Ascending aorta (tissue), 2 donors: ENCODE measurements around the gene AOC3. TPM values are rescaled to one million over a fixed set of nuclear protein-coding genes. Genes with fewer than 3 reads are reported as not detected.

Experiments used
- DNase-seq, 2 donors: peaks; one replicate each; pipeline ENCODE4 v3.0.0-alpha.2; 2019; ENCODE audit warnings: low spot score in 2 of 2
- H3K27ac ChIP-seq, 2 donors: fragments of 200-600 bp; sonication (generic); one replicate each; pipeline ENCODE4 v1.5.1; 2016 to 2017; ENCODE audit warnings: mild to moderate bottlenecking in 1 of 2
- H3K27me3 ChIP-seq: fragments of 200-600 bp; sonication (generic); one replicate; pipeline ENCODE4 v1.5.1; 2017
- H3K36me3 ChIP-seq, 2 donors: fragments of 200-600 bp; sonication (generic); one replicate each; pipeline ENCODE4 v1.5.1; 2016
- H3K4me1 ChIP-seq, 2 donors: fragments of 200-600 bp; sonication (generic); one replicate each; pipeline ENCODE4 v1.5.1; 2016 to 2017; ENCODE audit warnings: mild to moderate bottlenecking in 1 of 2
- H3K4me3 ChIP-seq, 2 donors: fragments of 200-600 bp; sonication (generic); one replicate each; pipeline ENCODE4 v1.5.1; 2016 to 2017; ENCODE audit warnings: mild to moderate bottlenecking in 1 of 2
- H3K9me3 ChIP-seq, 2 donors: fragments of 200-600 bp; sonication (generic); one replicate each; pipeline ENCODE4 v1.5.1; 2016
- intact Hi-C: fragments of 100-400 bp; cut with DNase I; formaldehyde crosslinking; loops from one replicate; pipeline ENCODE4 v1.15.1; 2023
- total RNA-seq: library from RNA; depleted of rRNA; stranded (reverse); fragments of >200 nt; gene quantifications from one replicate; pipeline ENCODE4 v1.1.0, GENCODE V29; 2016
- TF ChIP-seq, protein P1 (sequence below), 3 experiments: fragments of 200-600 bp in 2 of 3; fragments of 450-650 bp in 1 of 3; sonication (generic) in 2 of 3; IDR thresholded peaks; one replicate each; pipeline ENCODE4 v1.5.1; 2016 to 2019; ENCODE audit warnings: antibody characterized with exemption in 3 of 3, mild to moderate bottlenecking in 1 of 3, moderate library complexity in 1 of 3

The AOC3 gene, protein sequence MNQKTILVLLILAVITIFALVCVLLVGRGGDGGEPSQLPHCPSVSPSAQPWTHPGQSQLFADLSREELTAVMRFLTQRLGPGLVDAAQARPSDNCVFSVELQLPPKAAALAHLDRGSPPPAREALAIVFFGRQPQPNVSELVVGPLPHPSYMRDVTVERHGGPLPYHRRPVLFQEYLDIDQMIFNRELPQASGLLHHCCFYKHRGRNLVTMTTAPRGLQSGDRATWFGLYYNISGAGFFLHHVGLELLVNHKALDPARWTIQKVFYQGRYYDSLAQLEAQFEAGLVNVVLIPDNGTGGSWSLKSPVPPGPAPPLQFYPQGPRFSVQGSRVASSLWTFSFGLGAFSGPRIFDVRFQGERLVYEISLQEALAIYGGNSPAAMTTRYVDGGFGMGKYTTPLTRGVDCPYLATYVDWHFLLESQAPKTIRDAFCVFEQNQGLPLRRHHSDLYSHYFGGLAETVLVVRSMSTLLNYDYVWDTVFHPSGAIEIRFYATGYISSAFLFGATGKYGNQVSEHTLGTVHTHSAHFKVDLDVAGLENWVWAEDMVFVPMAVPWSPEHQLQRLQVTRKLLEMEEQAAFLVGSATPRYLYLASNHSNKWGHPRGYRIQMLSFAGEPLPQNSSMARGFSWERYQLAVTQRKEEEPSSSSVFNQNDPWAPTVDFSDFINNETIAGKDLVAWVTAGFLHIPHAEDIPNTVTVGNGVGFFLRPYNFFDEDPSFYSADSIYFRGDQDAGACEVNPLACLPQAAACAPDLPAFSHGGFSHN
- total RNA-seq = 128 TPM

- intact Hi-C loops = loop anchor here (1.0 to 2.0 kb wide), 2 partner anchors 44 to 78 kb away; no protein-coding TSS in a partner anchor
- DNase-seq = peak in 1 of 2 donors; percentile 80
- Histone ChIP-seq H3K4me1 (peaks cover 0 to 23% of the 10 kb centered on the region in 2 donors), H3K4me3 (peak within 1 kb of the TSS; percentile 51 to 62), H3K9me3 (no peaks in the 10 kb centered on the region), H3K36me3 (peaks cover 2 to 3% of the 10 kb centered on the region in 2 donors), H3K27me3 (no peaks in the 10 kb centered on the region), H3K27ac (peak within 1 kb of the TSS; percentile 83 to 84)
- TF ChIP-seq, protein P1, sequence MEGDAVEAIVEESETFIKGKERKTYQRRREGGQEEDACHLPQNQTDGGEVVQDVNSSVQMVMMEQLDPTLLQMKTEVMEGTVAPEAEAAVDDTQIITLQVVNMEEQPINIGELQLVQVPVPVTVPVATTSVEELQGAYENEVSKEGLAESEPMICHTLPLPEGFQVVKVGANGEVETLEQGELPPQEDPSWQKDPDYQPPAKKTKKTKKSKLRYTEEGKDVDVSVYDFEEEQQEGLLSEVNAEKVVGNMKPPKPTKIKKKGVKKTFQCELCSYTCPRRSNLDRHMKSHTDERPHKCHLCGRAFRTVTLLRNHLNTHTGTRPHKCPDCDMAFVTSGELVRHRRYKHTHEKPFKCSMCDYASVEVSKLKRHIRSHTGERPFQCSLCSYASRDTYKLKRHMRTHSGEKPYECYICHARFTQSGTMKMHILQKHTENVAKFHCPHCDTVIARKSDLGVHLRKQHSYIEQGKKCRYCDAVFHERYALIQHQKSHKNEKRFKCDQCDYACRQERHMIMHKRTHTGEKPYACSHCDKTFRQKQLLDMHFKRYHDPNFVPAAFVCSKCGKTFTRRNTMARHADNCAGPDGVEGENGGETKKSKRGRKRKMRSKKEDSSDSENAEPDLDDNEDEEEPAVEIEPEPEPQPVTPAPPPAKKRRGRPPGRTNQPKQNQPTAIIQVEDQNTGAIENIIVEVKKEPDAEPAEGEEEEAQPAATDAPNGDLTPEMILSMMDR (IDR thresholded peaks at IDR 0.05) = no peak
These were observed at the start of gene AOC3 for GRCh38 chr17:42850954-42851353. Gene AOC3 (plus strand): TSS chr17:42851199. CDS start chr17:42851344, 145 bp downstream.

- Histone ChIP-seq H3K27ac (no peak overlapping the region), H3K4me1 (peaks cover 3 to 4% of the 10 kb centered on the region in 2 donors), H3K9me3 (no peaks in the 10 kb centered on the region), H3K36me3 (no peaks in the 10 kb centered on the region), H3K27me3 (no peaks in the 10 kb centered on the region), H3K4me3 (no peak overlapping the region)
- TF ChIP-seq, protein P1 (IDR thresholded peaks at IDR 0.05) = no peak
- intact Hi-C loops = no loop called here
- DNase-seq = no peak
These were observed 47.7 kb upstream of the AOC3 start for GRCh38 chr17:42803074-42803883.

- H3K9me3 ChIP-seq = no peaks in the 10 kb centered on the region
- no peaks in the 10 kb centered on the region for H3K4me1 ChIP-seq
- no peak for DNase-seq
- no peak overlapping the region for H3K27ac ChIP-seq
- H3K4me3 ChIP-seq = no peak overlapping the region
- TF ChIP-seq, protein P1 (IDR thresholded peaks at IDR 0.05) = no peak
- H3K27me3 ChIP-seq = no peaks in the 10 kb centered on the region
- intact Hi-C loops = no loop called here
- no peaks in the 10 kb centered on the region for H3K36me3 ChIP-seq
These were observed 46.1 kb upstream of the AOC3 start for GRCh38 chr17:42804918-42805367.

DNA sequence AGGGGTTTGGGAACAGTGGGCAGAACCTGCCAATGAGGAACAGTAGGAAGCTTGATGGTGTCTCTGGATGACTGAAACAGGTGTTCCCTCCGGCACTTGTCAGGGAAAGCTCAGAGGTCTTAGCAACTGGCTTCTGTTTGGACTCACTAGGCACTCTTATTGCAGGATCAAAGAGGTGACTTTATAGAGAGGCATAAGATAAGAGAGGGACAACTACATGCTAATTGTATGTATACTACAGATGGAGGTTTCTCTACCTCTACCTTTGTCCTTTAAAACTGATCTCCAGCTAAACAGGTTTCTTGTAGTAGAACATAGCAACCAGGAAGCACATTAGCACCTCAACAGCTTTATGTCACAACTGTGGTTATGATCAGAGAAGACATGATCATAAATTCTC, 44.8 kb upstream of the AOC3 start:
- no peaks in the 10 kb centered on the region for H3K4me1 ChIP-seq
- no peak overlapping the region for H3K4me3 ChIP-seq
- intact Hi-C loops = no loop called here
- H3K9me3 ChIP-seq = no peaks in the 10 kb centered on the region
- TF ChIP-seq, protein P1 (IDR thresholded peaks at IDR 0.05) = no peak
- no peak overlapping the region for H3K27ac ChIP-seq
- no peak for DNase-seq
- peaks cover 8 to 13% of the 10 kb centered on the region in 2 donors for H3K36me3 ChIP-seq
- no peaks in the 10 kb centered on the region for H3K27me3 ChIP-seq

DNA sequence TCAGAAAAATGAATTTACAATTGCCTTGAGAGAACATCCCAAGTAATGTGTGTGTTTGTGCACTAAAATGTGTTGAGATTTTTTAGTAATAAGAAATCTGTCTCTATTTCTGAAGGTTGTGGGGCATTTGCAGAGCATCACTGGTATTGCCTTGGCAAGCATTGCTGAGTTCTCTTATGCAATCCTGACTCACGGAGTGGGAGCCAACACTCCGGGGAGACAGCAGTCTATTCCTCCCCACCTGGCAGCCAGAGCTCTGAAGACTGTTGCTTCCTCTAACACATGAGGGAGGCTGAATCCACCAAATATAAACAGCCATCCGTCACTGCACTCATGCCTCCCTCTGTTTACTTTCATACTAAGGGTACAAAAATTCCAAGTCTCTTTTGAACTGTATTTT, 41.7 kb upstream of the AOC3 start:
- Histone ChIP-seq H3K4me1 (no peaks in the 10 kb centered on the region), H3K9me3 (no peaks in the 10 kb centered on the region), H3K4me3 (no peak overlapping the region), H3K36me3 (peaks cover 25 to 37% of the 10 kb centered on the region in 2 donors), H3K27ac (no peak overlapping the region), H3K27me3 (no peaks in the 10 kb centered on the region)
- no peak for DNase-seq
- intact Hi-C loops = no loop called here
- TF ChIP-seq, protein P1 (IDR thresholded peaks at IDR 0.05) = no peak
